Measurements from ENCODE around the gene VARS2. TPM values are rescaled to one million over a fixed set of nuclear protein-coding genes. Genes with fewer than 3 reads are reported as not detected.

Gene VARS2
- total and polyA plus RNA-seq, 9 of the 15 experiments (the other 6 are each of a cell fraction or from before 2014, with no cell fraction given): 1.6 to 53.6 (median 29.9) TPM

DNA sequence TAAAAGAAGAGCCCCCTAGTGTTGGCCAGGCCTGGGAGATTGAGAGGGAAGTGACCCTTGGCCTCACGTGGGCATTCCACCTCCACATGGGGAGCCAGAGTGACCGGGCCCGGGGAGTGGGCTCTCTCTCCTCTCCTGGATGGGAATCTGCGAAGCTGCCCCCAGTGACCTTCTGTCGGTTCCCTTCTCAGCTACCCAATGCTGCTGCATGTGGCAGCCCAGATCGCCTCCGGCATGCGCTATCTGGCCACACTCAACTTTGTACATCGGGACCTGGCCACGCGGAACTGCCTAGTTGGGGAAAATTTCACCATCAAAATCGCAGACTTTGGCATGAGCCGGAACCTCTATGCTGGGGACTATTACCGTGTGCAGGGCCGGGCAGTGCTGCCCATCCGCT lies 16.2 kb upstream of the VARS2 start:
- no peak for FAIRE-seq
- BruUV-seq (replicated peaks): no TSS peak
- 89% methylated on average over 15 of the region's 16 CpGs for WGBS (ENCODE audit: insufficient coverage, low coverage, missing lambda C conversion rate)
- no peaks in the 10 kb centered on the region for H3K27me3 ChIP-seq (ENCODE audit: control insufficient read depth in 2 of 2, insufficient read depth in 2 of 2, low read length in 2 of 2)
- TF ChIP-seq, protein P1, sequence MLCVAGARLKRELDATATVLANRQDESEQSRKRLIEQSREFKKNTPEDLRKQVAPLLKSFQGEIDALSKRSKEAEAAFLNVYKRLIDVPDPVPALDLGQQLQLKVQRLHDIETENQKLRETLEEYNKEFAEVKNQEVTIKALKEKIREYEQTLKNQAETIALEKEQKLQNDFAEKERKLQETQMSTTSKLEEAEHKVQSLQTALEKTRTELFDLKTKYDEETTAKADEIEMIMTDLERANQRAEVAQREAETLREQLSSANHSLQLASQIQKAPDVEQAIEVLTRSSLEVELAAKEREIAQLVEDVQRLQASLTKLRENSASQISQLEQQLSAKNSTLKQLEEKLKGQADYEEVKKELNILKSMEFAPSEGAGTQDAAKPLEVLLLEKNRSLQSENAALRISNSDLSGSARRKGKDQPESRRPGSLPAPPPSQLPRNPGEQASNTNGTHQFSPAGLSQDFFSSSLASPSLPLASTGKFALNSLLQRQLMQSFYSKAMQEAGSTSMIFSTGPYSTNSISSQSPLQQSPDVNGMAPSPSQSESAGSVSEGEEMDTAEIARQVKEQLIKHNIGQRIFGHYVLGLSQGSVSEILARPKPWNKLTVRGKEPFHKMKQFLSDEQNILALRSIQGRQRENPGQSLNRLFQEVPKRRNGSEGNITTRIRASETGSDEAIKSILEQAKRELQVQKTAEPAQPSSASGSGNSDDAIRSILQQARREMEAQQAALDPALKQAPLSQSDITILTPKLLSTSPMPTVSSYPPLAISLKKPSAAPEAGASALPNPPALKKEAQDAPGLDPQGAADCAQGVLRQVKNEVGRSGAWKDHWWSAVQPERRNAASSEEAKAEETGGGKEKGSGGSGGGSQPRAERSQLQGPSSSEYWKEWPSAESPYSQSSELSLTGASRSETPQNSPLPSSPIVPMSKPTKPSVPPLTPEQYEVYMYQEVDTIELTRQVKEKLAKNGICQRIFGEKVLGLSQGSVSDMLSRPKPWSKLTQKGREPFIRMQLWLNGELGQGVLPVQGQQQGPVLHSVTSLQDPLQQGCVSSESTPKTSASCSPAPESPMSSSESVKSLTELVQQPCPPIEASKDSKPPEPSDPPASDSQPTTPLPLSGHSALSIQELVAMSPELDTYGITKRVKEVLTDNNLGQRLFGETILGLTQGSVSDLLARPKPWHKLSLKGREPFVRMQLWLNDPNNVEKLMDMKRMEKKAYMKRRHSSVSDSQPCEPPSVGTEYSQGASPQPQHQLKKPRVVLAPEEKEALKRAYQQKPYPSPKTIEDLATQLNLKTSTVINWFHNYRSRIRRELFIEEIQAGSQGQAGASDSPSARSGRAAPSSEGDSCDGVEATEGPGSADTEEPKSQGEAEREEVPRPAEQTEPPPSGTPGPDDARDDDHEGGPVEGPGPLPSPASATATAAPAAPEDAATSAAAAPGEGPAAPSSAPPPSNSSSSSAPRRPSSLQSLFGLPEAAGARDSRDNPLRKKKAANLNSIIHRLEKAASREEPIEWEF (CRISPR knock-in tag; IDR thresholded peaks at IDR 0.05): no peak
- TF ChIP-seq, protein P2, sequence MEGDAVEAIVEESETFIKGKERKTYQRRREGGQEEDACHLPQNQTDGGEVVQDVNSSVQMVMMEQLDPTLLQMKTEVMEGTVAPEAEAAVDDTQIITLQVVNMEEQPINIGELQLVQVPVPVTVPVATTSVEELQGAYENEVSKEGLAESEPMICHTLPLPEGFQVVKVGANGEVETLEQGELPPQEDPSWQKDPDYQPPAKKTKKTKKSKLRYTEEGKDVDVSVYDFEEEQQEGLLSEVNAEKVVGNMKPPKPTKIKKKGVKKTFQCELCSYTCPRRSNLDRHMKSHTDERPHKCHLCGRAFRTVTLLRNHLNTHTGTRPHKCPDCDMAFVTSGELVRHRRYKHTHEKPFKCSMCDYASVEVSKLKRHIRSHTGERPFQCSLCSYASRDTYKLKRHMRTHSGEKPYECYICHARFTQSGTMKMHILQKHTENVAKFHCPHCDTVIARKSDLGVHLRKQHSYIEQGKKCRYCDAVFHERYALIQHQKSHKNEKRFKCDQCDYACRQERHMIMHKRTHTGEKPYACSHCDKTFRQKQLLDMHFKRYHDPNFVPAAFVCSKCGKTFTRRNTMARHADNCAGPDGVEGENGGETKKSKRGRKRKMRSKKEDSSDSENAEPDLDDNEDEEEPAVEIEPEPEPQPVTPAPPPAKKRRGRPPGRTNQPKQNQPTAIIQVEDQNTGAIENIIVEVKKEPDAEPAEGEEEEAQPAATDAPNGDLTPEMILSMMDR (IDR thresholded peaks at IDR 0.05 in 2 of 3, conservative IDR thresholded peaks at IDR 0.05 in 1 of 3; ENCODE audit: insufficient read depth in 2 of 3, low read depth in 1 of 3, low read length in 3 of 3): peak in 2 of 3 experiments; percentile 19 to 20; a peak in 1 of 6 replicates
- TF ChIP-seq, protein P3, sequence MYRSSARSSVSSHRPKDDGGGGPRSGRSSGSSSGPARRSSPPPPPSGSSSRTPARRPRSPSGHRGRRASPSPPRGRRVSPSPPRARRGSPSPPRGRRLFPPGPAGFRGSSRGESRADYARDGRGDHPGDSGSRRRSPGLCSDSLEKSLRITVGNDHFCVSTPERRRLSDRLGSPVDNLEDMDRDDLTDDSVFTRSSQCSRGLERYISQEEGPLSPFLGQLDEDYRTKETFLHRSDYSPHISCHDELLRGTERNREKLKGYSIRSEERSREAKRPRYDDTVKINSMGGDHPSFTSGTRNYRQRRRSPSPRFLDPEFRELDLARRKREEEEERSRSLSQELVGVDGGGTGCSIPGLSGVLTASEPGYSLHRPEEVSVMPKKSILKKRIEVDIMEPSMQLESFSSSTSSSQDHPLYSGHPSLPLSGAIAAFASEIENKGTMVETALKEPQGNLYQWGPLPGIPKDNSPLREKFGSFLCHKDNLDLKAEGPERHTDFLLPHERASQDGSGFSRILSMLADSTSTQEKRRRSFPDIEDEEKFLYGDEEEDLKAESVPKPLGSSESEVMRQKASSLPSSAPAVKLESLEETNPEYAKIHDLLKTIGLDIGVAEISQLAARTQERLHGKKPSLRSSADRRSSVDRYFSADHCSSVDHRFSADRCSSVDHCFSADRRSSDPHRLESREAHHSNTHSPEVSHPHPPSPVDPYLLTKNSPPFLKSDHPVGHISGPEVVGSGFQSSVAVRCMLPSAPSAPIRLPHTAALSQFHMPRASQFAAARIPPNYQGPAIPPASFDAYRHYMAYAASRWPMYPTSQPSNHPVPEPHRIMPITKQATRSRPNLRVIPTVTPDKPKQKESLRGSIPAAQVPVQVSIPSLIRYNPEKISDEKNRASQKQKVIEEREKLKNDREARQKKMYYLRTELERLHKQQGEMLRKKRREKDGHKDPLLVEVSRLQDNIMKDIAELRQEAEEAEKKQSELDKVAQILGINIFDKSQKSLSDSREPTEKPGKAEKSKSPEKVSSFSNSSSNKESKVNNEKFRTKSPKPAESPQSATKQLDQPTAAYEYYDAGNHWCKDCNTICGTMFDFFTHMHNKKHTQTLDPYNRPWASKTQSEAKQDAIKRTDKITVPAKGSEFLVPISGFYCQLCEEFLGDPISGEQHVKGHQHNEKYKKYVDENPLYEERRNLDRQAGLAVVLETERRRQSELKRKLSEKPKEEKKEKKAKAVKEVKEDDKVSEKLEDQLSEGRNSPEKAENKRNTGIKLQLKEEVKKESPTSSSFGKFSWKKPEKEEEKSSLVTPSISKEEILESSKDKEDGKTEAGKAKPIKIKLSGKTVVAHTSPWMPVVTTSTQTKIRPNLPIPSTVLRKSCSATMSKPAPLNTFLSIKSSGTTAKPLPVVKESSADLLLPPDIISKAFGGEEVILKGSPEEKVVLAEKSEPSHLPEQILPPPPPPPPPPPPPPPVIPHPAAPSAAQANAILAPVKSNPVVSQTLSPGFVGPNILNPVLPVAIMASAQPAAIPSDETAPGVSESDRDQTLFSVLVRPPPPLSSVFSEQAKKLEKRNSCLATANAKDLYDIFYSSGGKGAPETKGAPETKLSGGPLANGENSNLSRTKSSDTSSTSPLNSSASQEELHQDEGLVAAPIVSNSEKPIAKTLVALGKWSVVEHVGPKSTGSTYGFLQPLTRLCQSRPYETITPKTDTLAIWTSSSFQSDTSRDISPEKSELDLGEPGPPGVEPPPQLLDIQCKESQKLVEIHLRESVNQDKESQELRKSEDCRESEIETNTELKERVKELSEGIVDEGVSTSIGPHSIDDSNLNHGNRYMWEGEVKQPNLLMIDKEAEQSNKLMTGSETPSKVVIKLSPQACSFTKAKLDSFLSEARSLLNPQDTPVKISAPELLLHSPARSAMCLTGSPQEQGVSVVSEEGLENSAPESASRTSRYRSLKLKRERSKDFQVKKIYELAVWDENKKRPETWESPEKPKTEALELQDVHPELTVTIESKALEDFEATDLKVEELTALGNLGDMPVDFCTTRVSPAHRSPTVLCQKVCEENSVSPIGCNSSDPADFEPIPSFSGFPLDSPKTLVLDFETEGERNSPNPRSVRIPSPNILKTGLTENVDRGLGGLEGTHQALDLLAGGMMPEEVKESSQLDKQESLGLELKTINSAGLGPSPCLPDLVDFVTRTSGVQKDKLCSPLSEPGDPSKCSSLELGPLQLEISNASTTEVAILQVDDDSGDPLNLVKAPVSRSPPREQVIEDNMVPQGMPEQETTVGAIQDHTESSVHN (IDR thresholded peaks at IDR 0.05; ENCODE audit: borderline replicate concordance in 1 of 2, low read depth in 1 of 2): no peak
- POLR2A ChIA-PET: interaction anchor here (1.9 to 2.5 kb wide), 2 partner anchors 8 to 10 kb away, joined by 4 to 10 read pairs; partner anchors contain the start of gene GTF2H4
- H3K79me2 ChIP-seq (ENCODE audit: control insufficient read depth, insufficient read depth, low read length): no peaks in the 10 kb centered on the region
- no peak overlapping the region for H3K4me2 ChIP-seq (ENCODE audit: insufficient read depth, low read length)
- H3K9ac ChIP-seq (ENCODE audit: insufficient read depth in 1 of 2, low read depth in 2 of 2, low read length in 2 of 2): no peak overlapping the region
- intact Hi-C loops (cut with micrococcal nuclease): no loop called here
- H3K36me3 ChIP-seq (ENCODE audit: control insufficient read depth, insufficient read depth, low read length): peaks cover 60% of the 10 kb centered on the region; the same call in 2 of the 3 replicates
- H2AFZ ChIP-seq (ENCODE audit: low read depth, low read length): no peak overlapping the region
- ATAC-seq: no peak
- H3K4me1 ChIP-seq (replicated peaks in 1 of 2; ENCODE audit: control insufficient read depth in 2 of 2, insufficient read depth in 2 of 2, low read length in 2 of 2): peaks cover 0 to 11% of the 10 kb centered on the region in 2 experiments; a peak in 1 of 5 replicates
- in situ Hi-C loops (cut with MboI): no loop called here
- H3K9me1 ChIP-seq (ENCODE audit: control insufficient read depth, insufficient read depth, low read length): no peaks in the 10 kb centered on the region
- H3K9me3 ChIP-seq (replicated peaks; ENCODE audit: control insufficient read depth, insufficient read depth, low read depth, low read length): no peaks in the 10 kb centered on the region
- H4K20me1 ChIP-seq (replicated peaks; ENCODE audit: control insufficient read depth, insufficient read depth, low read length): no peaks in the 10 kb centered on the region; the same call in 1 of the 2 replicates
- H3K27ac ChIP-seq (ENCODE audit: extremely low read depth, low read depth, low read length): no peak overlapping the region
- no peak for DNase-seq (ENCODE audit: extremely low read depth in 1 of 4, low spot score in 3 of 4)
- H3K4me3 ChIP-seq: no peak overlapping the region
- CTCF ChIA-PET (ENCODE audit: low intra/inter-chr PET ratio): no interaction called here

Data from K562 (cell line).